ENCODE results near the gene SMARCD2. TPM values are rescaled to one million over a fixed set of nuclear protein-coding genes. Genes with fewer than 3 reads are reported as not detected.

Gene SMARCD2
- total RNA-seq, 2 donors from 2014 or later = 182 to 247 TPM

- no peak for DNase-seq (ENCODE audit: low spot score)
- Histone ChIP-seq H3K9me3 (no peaks in the 10 kb centered on the region), H3K4me1 (replicated peaks) (peaks cover under 1% of the 10 kb centered on the region), H3K36me3 (peaks cover 0 to 3% of the 10 kb centered on the region in 2 donors), H3K27ac (no peak overlapping the region), H3K27me3 (replicated peaks; ENCODE audit: insufficient read depth) (no peaks in the 10 kb centered on the region), H3K4me3 (no peak overlapping the region)
- no peak for TF ChIP-seq POLR2A (IDR thresholded peaks at IDR 0.05)
- no peak for TF ChIP-seq POLR2AphosphoS5 (IDR thresholded peaks at IDR 0.05)
- no peak for TF ChIP-seq CTCF (IDR thresholded peaks at IDR 0.05)
- WGBS = 92% methylated on average over 1 of the region's 1 CpG
- intact Hi-C loops (cut with DNase I) = no loop called here
These were observed 56.4 kb downstream of the SMARCD2 start for GRCh38 chr17:63786117-63786516.

- Histone ChIP-seq H3K27me3 (replicated peaks; ENCODE audit: insufficient read depth) (no peaks in the 10 kb centered on the region), H3K27ac (no peak overlapping the region), H3K9me3 (no peaks in the 10 kb centered on the region), H3K4me3 (no peak overlapping the region), H3K4me1 (replicated peaks) (peaks cover 4% of the 10 kb centered on the region), H3K36me3 (peaks cover 0 to 3% of the 10 kb centered on the region in 2 donors)
- DNase-seq (ENCODE audit: low spot score) = no peak
- intact Hi-C loops (cut with DNase I) = no loop called here
- WGBS = 76% methylated on average over 1 of the region's 1 CpG
- TF ChIP-seq CTCF (IDR thresholded peaks at IDR 0.05) (no peak), POLR2A (IDR thresholded peaks at IDR 0.05) (no peak), POLR2AphosphoS5 (IDR thresholded peaks at IDR 0.05) (no peak)
These were observed 56.9 kb downstream of the SMARCD2 start for GRCh38 chr17:63785556-63785955.

- WGBS = 83% methylated on average over 6 of the region's 6 CpGs
- H3K27me3 ChIP-seq (replicated peaks; ENCODE audit: insufficient read depth) = no peaks in the 10 kb centered on the region
- no peaks in the 10 kb centered on the region for H3K9me3 ChIP-seq
- H3K4me1 ChIP-seq (replicated peaks) = peaks cover 6% of the 10 kb centered on the region
- H3K4me3 ChIP-seq = no peak overlapping the region
- H3K27ac ChIP-seq = no peak overlapping the region
- no peak for DNase-seq (ENCODE audit: low spot score)
- intact Hi-C loops (cut with DNase I) = no loop called here
- H3K36me3 ChIP-seq = peaks cover 0 to 3% of the 10 kb centered on the region in 2 donors
- TF ChIP-seq POLR2A (IDR thresholded peaks at IDR 0.05) = no peak
- TF ChIP-seq CTCF (IDR thresholded peaks at IDR 0.05) = no peak
- no peak for TF ChIP-seq POLR2AphosphoS5 (IDR thresholded peaks at IDR 0.05)
These were observed 59.0 kb downstream of the SMARCD2 start for GRCh38 chr17:63783522-63783921.

Small RNAs within 50 kb of the gene (small RNA-seq; reads per million reads assigned to genes)
- gene AC040958.1 = 0 reads per million in 2 donors

Other genes starting within 250 kb of the SMARCD2 start
- gene TACO1, start 241.8 kb downstream of the SMARCD2 start, total RNA-seq = 10 to 100 TPM; 12.8 to 17.4 TPM
- gene MAP3K3, start 220.3 kb downstream of the SMARCD2 start, total RNA-seq = 10 to 100 TPM; 44.0 to 72.0 TPM
- gene LIMD2, start 142.6 kb downstream of the SMARCD2 start, total RNA-seq = 10 to 100 TPM; 29.9 to 51.9 TPM
- 10 to 100 TPM; 15.7 to 37.1 TPM for gene STRADA, start 100.9 kb downstream of the SMARCD2 start, total RNA-seq
- 10 to 100 TPM; 50.3 to 90.8 TPM for gene CCDC47, start 69.1 kb downstream of the SMARCD2 start, total RNA-seq
- gene DDX42, start 68.5 kb downstream of the SMARCD2 start, total RNA-seq = 100 to 1,000 TPM in 1 of 2 donors, 10 to 100 TPM in 1; 71.0 to 105 TPM
- 100 to 1,000 TPM in 1 of 2 donors, 10 to 100 TPM in 1; 94.0 to 109 TPM for gene PSMC5, start 15.3 kb downstream of the SMARCD2 start, total RNA-seq
- gene FTSJ3, start 15.0 kb downstream of the SMARCD2 start, total RNA-seq = 10 to 100 TPM; 29.4 to 46.6 TPM
- gene CSH2, start 31.0 kb upstream of the SMARCD2 start, total RNA-seq = not detected
- gene GH2, start 39.3 kb upstream of the SMARCD2 start, total RNA-seq = not detected
- gene CSH1, start 53.9 kb upstream of the SMARCD2 start, total RNA-seq = not detected
- gene CSHL1, start 68.6 kb upstream of the SMARCD2 start, total RNA-seq = under 1 TPM in 1 of 2 donors, not detected in 1; 0.34 TPM
- gene GH1, start 76.2 kb upstream of the SMARCD2 start, total RNA-seq = not detected
- gene CD79B, start 89.6 kb upstream of the SMARCD2 start, total RNA-seq = 1 to 10 TPM; 1.6 to 2.2 TPM
- under 1 TPM; 0.23 TPM for gene SCN4A, start 130.2 kb upstream of the SMARCD2 start, total RNA-seq
- under 1 TPM; 0.09 to 0.74 TPM for gene PRR29, start 155.7 kb upstream of the SMARCD2 start, total RNA-seq
- 10 to 100 TPM in 1 of 2 donors, 1 to 10 TPM in 1; 7.3 to 12.6 TPM for gene ICAM2, start 177.9 kb upstream of the SMARCD2 start, total RNA-seq